ENCODE results near the gene ACSF3. TPM values are rescaled to one million over a fixed set of nuclear protein-coding genes. Genes with fewer than 3 reads are reported as not detected.

ACSF3 gene
- total RNA-seq, 1 donor from 2014 or later: 51.4 TPM

DNA sequence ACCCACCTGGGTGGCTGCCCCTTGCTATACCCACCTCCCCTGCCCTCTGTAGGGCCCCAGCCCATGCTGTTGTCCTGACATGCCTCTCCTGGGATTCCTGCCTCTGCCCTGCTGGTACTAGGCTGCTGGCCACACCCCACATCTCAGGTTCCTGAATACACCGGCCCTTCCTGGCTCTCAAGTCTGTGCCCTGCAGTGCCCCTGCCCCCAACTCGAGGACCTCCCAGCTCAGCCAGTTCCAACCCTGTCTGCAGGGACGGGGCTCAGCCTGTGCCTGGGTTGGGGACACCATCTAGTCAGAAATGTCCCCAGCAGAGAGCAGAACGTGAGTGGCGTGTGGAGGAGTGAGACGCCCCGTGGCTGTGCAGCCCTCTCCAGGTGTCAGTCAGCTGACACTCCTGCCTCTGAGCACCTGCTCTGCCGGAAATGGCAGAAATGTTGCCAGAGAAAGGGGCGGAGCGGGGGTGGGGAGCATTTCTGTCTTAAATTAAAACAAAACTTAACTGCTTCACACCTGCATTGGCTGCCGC is 28.7 kb downstream of the ACSF3 start:
- intact Hi-C loops (cut with micrococcal nuclease): no loop called here

DNA sequence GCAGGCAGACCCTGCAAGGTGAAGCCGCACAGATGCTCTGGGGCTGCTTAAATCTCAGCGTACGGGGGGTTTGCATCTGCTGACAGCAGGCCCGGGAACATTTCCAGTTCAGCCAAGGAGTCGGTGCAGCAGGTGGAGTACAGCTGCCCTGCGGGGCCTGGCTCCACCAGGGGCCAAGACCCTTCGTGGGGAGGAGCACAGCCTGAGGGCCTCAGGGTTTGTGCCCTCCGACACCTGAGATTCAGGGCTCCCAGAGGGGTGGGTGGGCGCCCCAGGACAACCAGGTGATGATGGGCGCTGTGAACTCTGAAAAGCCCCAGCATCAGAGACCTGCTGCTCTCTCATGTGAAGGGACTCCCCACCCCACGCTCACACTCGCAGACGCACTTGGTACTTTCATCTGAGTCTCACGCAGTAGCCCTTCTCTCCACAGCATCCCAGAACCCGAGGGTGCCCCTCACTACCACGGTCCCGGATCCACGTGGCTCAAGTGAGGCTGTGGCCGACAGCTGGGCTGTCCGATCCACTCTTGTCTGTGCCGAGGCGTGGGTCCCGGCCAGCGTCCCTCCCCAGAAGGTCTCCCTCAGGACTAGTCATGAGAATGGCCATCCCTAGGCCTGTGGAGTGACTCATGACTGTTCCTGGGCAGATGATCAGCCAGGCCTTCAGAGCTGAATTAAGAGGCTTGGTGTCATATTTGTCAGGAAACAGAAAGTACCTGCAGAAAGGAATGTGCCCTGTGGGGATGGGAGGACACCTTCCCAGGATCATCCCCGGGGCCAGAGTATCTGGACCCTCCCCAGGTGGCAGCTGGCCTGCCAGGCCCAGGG is 29.6 kb downstream of the ACSF3 start:
- intact Hi-C loops (cut with micrococcal nuclease): no loop called here

DNA sequence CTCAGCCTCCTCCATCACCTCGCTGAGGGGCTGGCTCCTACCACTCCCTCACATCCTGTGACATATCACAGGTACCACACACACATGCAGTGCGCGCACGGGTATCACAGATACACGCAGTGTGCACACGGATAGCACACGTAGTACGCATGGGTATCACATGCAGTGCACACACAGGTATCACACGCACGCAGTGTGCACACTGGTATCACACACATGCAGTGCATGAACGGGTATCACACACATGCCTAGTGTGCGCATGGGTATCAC is 30.1 kb downstream of the ACSF3 start:
- intact Hi-C loops (cut with micrococcal nuclease): no loop called here

DNA sequence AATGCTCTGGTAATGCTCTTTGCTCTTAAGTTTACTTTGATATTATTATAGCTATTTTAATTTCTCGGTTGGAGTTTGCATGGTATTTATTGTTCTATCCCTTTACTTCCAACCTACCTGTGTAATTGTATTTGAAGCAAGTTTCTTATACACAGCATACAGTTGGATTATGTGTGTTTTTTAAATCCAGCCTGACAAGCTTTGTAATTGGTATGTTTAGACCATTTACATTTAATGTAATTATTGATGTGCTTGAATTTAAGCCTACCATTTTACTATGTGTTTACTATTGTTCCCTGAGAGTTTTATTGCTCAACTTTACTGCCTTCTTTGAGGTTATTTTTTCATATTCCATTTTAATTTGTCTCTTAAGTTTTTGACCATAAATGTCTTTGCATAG is 35.7 kb downstream of the ACSF3 start:
- intact Hi-C loops (cut with micrococcal nuclease): no loop called here

DNA sequence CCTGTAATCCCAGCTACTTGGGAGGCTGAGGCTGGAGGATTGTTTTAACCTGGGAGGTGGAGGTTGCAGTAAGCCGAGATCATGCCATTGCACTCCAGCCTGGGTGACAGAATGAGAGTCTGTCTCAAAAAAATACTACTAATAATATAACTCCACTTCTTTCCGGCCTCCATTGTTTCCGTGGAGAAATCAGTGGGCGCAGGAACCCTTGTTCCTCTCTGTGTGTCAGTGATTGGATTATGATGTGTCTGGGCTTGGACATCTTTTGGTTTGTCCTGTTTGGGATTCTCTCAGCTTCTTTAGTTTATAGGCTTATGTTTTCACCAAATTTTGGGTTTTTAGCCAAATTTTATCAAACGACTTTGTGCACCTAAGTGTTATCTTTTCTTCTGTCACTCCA is 36.8 kb downstream of the ACSF3 start:
- intact Hi-C loops (cut with micrococcal nuclease): no loop called here

DNA sequence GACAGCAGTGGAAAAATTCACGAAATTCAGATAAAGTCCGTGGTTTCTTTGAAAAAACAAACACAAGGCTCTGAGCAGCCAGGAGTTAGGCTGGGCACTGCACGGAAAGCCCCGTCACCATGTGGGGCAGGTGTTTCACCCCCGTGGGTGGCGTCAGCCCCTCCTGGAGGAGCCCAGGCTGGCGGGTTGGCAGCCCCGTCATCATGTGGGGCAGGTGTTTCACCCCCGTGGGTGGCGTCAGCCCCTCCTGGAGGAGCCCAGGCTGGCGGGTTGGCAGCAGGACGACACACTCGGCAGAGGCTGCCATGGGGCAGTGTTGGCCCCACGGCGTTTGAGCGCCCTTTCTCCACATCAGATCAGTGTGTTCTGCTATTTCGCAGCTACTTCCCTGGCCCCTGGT is 38.1 kb downstream of the ACSF3 start:
- intact Hi-C loops (cut with micrococcal nuclease): no loop called here

DNA sequence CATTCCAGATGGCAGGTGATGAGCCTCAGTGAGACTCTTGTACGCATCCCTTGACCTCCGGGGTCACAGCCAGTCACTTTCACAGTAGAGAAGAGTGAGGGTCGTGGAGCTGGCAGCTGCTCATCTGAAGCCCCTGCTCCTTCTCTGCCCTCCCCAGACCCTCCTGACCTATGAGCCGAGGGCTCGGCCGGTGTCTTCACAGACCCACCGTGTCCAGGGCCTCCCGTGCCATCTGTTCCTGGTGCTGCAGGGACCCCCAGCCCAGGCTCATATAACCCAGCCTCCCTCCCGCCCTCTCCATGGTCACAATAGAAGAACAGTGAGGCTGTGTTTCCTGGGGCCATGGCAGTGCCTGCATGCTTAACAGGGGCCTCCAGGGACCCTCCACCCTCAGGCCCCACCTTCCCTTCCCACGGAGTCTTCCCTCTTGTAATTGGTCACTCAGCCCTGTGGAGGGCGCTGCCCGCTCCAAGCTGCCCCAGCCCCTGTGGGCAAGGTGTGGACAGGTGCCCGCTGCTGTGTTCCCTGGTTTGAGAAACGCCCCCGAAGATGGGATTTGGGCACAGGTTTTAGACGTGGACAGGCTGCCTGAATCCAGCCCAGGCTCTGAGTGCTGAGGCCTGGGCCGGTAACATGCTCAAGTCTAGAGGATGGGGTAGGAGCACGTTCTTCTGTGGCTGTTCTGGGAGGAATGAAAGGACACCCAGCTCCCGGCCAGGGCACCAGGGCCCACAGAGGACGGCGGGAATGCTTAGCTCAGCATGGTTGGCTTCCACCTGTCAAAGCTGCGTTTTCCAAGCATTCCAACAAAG is 38.7 kb downstream of the ACSF3 start:
- intact Hi-C loops (cut with micrococcal nuclease): no loop called here

DNA sequence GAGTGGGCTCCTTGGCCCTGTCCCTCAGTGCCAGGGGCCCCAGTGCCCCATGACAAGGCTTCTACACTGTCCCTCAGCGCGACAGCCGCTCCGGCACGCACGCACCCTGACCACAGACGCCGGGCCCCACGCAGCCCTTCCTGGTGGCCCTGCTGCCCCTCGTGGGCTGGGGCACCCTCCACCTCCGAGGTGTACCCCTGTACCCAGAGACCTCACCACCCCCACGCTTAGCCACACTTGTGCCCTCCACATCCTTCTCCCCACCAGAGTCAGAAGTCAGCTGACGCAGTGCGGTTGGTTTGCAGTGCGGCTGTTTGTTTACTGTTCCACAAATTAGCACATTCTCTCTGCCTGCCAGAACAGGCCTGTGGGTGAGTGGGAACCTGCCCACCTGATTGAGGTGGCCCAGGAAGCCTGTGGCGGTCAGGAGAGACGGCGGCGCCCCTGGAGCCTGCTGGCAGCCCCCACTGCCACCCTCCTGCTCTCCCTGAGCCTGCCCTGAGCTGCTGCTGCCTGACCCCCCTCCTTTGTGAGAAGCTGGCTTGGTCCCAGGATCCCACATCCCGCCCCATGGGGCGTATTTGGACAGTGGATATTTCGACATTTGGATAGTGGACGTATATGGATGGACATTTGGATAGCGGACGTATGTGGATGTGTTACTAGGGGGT is 39.9 kb downstream of the ACSF3 start:
- intact Hi-C loops (cut with micrococcal nuclease): no loop called here

DNA sequence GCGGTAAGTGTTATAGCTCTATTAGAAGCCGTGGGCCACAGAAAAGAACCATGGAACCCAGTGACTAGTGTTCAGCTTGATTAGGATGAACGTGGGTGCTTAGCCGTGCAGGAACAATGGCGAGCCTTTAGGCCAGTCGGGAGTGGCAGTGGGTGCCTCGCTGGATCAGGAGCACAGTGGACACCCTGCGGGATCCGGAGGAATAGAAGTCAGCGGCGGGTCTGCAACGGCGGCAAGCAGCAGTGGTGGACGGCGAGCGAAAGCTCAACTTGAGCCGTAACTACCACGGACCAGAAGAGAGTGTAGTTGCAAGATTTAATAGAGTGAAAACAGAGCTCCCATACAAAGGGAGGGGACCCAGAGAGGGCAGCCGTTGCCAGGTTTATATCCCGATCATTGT is 40.6 kb downstream of the ACSF3 start:
- intact Hi-C loops (cut with micrococcal nuclease): no loop called here

DNA sequence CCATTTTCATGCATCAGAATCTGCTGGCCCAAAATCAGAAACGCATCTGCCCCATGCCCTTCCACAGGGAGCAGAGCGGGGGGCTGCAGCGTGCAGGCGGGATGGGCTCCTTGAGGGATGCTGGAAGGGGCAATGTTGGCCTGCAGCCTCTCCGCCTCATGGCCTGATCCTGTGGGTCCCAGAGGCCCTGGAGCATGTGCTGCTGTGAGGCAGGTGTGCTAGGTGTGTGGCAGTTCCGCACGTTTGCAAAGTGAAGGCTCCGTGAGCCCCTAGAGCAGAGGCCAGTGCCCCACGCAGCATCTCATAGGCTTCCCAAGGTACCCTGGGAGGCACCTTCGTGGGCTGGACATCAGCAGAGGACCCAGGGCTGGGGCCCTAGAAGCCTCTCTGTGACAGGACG is 41.5 kb downstream of the ACSF3 start:
- intact Hi-C loops (cut with micrococcal nuclease): no loop called here

DNA sequence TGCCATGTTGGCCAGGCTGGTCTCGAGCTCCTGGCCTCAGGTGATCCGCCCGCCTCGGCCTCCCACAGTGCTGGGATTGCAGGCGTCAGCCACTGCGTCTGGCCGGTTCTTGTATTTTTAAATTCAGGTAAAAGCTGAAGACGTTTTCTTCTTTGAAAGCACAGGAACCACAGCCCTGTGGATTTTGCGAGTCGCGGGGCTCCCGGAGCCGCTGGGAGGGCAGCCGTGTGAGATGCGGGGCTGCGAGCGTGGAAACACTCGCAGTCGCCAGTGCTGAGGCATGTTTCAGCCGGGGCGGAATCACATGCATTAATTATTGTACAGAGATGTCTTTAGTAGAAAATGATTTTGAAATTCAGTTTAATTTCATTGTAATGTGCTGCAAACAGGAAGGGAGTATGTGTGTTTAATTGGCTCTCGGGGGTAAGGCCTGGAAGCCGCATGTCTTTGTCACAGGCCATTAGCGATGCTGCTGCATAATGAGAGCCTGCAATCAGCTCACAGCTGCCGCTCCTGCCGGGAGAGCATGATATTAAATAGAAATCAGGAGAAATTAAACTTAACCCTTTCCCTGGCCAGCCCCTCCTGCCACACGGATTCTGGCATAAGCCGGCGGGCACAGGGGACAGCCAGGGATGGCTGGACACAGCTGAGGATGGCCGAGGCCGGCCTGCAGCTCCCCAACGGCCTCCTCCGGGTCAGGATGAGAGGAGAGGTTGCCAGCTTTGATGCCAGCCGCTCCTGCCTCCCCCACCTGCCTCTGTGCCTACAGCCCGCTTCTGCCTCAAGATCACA is 42.5 kb downstream of the ACSF3 start:
- intact Hi-C loops (cut with micrococcal nuclease): no loop called here

DNA sequence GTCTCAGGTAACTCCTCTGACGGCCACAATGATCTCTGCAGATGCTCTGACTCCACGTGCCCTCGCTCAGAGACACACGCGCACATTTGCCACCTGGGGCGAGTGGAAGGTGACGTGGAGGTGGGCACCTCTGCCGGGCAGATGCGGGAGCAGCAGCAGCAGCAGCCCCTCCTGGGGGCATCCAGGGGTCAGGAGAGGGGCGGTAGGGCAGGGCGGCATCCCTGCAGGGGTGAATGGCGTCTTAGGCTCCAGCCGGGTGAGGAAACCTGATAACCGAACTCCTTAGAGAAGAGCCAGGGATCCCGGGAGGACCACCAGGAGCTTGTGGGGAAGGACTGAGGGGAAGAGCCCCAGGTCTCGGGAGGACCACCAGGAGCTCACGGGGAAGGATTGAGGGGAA is 43.3 kb downstream of the ACSF3 start:
- intact Hi-C loops (cut with micrococcal nuclease): no loop called here

DNA sequence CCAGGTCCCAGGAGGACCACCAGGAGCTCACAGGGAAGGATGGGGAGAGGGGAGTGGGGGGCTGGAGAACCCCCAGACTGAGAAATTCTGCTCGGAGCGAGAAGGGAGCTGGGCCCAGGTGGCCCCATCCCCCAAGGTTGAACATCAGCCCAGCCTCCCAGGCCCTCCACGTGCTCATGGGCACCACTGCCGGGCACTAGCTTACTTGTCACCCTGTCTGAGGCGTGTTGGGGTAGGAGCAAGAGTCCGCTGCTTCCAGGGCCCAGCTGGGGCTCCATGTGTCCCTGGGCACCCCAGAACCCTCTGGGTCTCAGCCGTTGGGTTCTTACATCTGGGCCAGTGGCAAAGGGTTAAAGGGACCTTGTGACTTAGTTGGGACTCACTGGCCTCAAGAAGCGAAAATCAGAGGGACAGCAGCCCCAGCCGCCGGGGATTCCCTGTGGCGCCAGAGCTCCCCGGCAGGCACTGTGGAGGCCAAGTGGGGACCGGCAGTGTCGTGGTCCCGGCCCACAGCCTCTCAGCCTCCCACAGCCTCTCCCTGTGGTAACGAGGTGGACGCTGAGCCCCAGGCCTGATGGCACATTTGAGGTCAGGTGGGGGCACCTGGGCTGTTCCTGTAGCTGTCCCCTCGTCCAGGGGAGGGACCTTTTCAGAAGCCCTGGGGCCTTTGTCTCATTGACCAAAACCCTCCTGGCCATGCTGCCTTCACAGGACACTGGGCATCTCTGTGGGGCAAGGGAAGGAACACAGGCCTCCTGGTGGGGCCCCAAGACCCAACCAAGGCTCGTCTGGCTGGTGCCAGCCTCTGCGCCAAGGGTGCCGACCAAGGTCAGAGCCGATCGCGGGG is 44.2 kb downstream of the ACSF3 start:
- intact Hi-C loops (cut with micrococcal nuclease): no loop called here

DNA sequence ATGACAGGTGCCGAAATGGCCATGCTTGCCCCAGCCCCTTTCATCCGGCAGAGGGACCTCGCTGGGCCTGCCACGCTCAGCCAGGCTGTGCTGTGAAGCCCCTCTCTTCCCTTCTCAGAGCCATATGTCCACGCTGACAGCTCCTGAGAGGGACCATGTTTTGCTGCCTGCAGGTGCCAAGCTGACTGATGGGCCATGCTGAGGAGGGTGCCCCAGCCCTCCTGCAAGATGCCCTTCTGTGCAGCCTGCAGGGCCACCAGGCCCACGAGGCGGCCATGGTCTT is 44.8 kb downstream of the ACSF3 start:
- intact Hi-C loops (cut with micrococcal nuclease): no loop called here

DNA sequence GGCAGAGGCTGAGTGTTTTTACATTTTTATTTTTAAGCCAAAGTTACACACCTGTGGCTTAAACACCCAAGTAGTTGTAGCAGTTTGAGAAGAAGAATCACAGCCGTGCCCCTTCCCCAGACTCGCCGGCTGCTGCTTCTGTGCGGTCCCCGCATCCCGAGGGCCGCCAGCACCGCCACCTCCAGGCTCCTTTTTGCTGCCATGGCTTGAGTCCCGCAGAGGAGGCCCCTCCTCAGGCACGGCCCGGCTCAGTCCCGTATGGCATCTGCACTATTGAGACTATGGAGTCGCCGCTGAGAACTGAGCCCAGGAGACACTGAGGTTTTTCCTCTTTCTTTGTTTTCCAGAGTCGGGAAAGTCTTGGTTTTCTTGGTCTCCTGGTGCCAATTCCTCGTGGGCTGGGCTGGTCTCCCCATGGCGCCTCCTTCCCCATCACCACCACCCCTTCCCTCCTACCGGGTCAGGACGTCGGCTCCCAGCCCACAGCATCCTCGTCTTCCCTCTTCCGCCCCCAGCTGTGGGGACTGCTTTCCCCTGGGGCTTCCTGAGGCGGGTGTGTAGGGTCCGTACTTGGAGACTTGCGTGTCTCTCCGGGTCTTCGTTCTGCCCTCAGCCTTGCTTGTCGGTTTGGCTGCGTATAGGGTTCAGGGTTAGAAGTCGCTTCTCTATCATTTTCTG is 45.3 kb downstream of the ACSF3 start:
- intact Hi-C loops (cut with micrococcal nuclease): no loop called here

DNA sequence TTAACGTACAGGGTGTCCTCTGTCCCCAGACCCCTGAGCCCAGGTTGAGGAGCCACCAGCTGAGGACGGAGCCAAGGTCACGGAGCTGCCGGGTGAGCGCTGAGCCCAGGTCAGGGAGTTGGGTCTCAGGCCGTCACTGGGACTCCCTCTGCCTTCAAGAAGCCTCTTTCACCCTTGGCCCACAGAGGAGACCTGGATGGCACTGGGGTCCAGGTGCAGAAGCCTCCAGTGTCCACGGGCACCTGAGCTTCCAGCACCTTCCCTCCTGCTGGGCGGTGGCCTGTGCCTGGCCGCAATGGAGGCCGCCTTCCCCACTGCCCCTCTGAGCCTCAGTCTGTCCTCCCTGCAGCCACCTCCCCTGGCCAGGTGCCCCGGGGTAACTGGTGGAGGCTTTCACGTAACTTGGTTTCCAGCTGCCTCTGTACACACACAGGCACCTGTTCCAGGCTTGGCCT is 46.3 kb downstream of the ACSF3 start:
- intact Hi-C loops (cut with micrococcal nuclease): no loop called here

DNA sequence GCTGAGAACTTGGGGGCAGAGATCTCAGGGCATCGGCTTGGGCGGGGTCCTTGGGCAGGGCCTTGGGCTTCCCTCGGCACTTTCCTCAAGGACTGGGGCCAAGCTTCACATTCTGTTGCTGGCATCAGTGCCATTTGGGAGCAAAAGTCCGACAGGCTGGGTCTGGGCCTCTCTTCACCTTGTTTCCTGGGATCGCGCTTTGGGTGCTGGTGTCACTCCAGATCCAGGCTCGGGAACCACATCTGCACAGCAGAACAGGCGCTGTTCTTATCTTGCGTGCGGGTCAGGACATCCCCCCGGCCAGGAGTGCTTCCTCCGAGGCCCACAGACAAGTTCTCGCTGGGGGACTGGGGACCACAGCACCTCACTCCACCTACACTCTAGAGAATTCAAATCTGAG is 46.7 kb downstream of the ACSF3 start:
- intact Hi-C loops (cut with micrococcal nuclease): no loop called here

DNA sequence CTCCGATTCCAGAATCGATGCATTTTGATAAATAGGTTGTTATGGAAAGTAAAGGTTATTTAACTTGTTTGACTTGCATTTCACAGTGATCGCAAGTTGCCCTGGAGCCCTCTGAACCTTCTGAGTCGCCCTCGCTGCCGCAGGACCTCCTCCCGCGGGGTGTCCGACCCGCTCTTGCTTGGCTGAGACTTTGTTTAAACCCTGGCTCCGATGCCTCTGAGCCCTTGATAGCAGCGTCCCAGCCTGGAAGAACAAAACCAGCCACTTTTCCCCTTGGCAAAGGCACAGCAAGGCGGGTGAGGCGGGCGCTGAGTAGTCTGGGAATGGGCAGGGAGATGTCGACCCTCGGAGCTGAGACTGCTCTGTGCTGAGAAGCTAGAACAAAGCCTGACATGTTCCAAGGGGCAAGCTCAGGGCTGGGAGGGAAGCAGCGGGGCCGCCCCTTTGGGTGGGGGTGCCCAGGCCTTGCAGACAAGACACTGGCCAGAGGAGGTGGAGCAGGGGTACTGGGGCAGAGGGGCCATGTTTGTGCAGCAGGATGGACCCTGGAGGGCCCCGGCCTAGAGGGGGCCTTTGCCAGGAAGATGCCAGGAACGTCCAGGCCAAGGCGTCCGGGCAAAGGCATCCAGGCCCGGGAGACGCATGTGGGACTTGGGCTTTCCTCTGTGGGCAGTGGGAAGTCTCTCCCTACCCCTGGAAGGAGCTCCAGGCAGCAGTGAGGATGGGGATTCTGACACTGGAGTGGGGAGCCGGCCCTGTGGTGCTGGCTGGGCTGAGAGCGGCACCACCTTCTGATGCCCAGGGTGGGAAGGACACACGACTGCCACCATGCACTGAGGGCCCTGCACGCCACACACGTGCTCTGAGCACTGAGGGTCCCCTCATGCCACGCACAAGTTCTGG is 47.6 kb downstream of the ACSF3 start:
- intact Hi-C loops (cut with micrococcal nuclease): no loop called here

DNA sequence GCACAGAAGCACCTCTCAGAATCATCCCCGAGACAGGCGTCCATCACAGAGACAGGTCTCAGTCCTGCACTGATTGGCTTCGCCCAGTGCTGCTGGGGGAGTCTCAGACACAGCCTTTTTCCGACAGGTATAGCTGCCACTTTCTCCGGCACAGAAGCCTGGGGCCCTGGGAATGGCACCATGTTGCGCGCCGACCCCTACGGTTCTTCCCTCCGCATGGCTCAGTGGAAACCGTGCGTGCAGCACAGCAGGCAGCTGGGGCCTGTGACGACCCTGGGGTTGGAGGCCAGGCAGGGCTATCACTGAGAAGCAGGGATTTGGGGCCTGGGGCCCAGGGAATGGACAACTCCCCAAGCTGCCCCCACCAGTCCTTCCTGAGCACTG is 48.2 kb downstream of the ACSF3 start:
- intact Hi-C loops (cut with micrococcal nuclease): no loop called here

All from T-helper 2 cell treated with Interferon-gamma antibody and Interleukin-4, amounts not matched to agents 100 ng/mL and 5 ng/mL, for 36 hours (primary cell).